Smooth muscle cell of the pulmonary artery (primary cell): Measurements from ENCODE around the gene DENND1C. TPM values are rescaled to one million over a fixed set of nuclear protein-coding genes. Genes with fewer than 3 reads are reported as not detected.

Experiments used
- total RNA-seq: library from RNA; depleted of rRNA; stranded (reverse); fragments of >200 nt; gene quantifications from 2 replicates; pipeline ENCODE4 v1.2.3, GENCODE V29; 2014

DENND1C gene
- total RNA-seq, result under 0.01 TPM in 1 of 2 replicates, not detected in the other

GRCh38 chr19:6481541-6482342 lies at the start of gene DENND1C:
Gene DENND1C, minus strand, starts transcription at chr19:6481787. Its CDS starts 92 bp downstream, at chr19:6481695.

GRCh38 chr19:6530386-6531162 lies 49.0 kb upstream of the DENND1C start, which contains the start of gene TNFSF9:
Gene TNFSF9, plus strand, starts transcription at chr19:6531026. Its CDS starts 11 bp downstream, at chr19:6531037.

GRCh38 chr19:6501740-6502648 lies 20.4 kb upstream of the DENND1C start, which contains the start of gene TUBB4A:
Gene TUBB4A, minus strand, starts transcription at chr19:6502309. Its CDS starts 97 bp downstream, at chr19:6502212.

GRCh38 chr19:6464070-6464873 lies 17.3 kb downstream of the DENND1C start, which contains the start of gene CRB3:
Gene CRB3, plus strand, starts transcription at chr19:6464271. Its CDS starts 431 bp downstream, at chr19:6464702.

GRCh38 chr19:6459262-6460098 lies 22.1 kb downstream of the DENND1C start, which contains the start of gene SLC25A23:
Gene SLC25A23, minus strand, starts transcription at chr19:6459792. Its CDS starts 164 bp downstream, at chr19:6459628.

GRCh38 chr19:6433663-6434062 lies 47.9 kb downstream of the DENND1C start, which contains the start of gene SLC25A41:
Gene SLC25A41, minus strand, starts transcription at chr19:6433763. Its CDS starts 70 bp downstream, at chr19:6433693.

GRCh38 chr19:6424195-6424938 lies 57.2 kb downstream of the DENND1C start, which contains the start of gene KHSRP:
Gene KHSRP, minus strand, starts transcription at chr19:6424811. Its CDS starts 110 bp downstream, at chr19:6424701.

Other genes with a start within 250 kb of the DENND1C start
- 11.3 and 14.5 TPM in 2 replicates for gene MLLT1, start 201.8 kb downstream of the DENND1C start, total RNA-seq
- gene ACER1, start 148.2 kb downstream of the DENND1C start, total RNA-seq, result not detected in 2 replicates
- gene CLPP, start 120.3 kb downstream of the DENND1C start, total RNA-seq, result 34.8 and 37.5 TPM in 2 replicates
- 20.3 and 20.9 TPM in 2 replicates for gene ALKBH7, start 109.0 kb downstream of the DENND1C start, total RNA-seq
- gene PSPN, start 105.9 kb downstream of the DENND1C start, total RNA-seq, result 1.5 and 1.9 TPM in 2 replicates
- gene GTF2F1, start 88.6 kb downstream of the DENND1C start, total RNA-seq, result 37.1 and 37.7 TPM in 2 replicates
- 145 and 152 TPM in 2 replicates for gene KHSRP, start 57.0 kb downstream of the DENND1C start, total RNA-seq
- 0.07 TPM in 1 of 2 replicates, not detected in the other for gene SLC25A41, start 48.0 kb downstream of the DENND1C start, total RNA-seq
- 48.2 and 56.6 TPM in 2 replicates for gene SLC25A23, start 22.0 kb downstream of the DENND1C start, total RNA-seq
- 0.17 TPM in 1 of 2 replicates, not detected in the other for gene CRB3, start 17.5 kb downstream of the DENND1C start, total RNA-seq
- gene TUBB4A, start 20.5 kb upstream of the DENND1C start, total RNA-seq, result not detected in 2 replicates
- 0.26 and 0.99 TPM in 2 replicates for gene TNFSF9, start 49.2 kb upstream of the DENND1C start, total RNA-seq
- gene CD70, start 109.4 kb upstream of the DENND1C start, total RNA-seq, result not detected in 2 replicates
- gene TNFSF14, start 188.4 kb upstream of the DENND1C start, total RNA-seq, result 0.13 and 0.66 TPM in 2 replicates
- gene C3, start 238.9 kb upstream of the DENND1C start, total RNA-seq, result 62.9 and 313 TPM in 2 replicates